GM13977 (cell line): ENCODE data around the gene TMEM178A.

Experiments used
- DNase-seq: peaks from one replicate; pipeline ENCODE4 v3.0.0; 2012; ENCODE audit warnings: low spot score
- in situ Hi-C: fragments of 300-500 bp; cut with MboI; formaldehyde crosslinking; loops from one replicate; pipeline ENCODE4 v1.12.0; 2022; ENCODE audit warnings: low sequenced_read_pairs, low pct_unique_long_range_greater_than_20kb, mixed read lengths, inconsistent platforms; ENCODE audit not compliant: unreplicated experiment
- TF ChIP-seq, protein P1 (sequence below): IDR thresholded peaks from 2 replicates; pipeline ENCODE4 v1.5.1; 2012; ENCODE audit warnings: mild to moderate bottlenecking, control low read depth; ENCODE audit not compliant: insufficient read depth; ENCODE audit errors: extremely low read depth, missing control alignments

TMEM178A gene

DNA sequence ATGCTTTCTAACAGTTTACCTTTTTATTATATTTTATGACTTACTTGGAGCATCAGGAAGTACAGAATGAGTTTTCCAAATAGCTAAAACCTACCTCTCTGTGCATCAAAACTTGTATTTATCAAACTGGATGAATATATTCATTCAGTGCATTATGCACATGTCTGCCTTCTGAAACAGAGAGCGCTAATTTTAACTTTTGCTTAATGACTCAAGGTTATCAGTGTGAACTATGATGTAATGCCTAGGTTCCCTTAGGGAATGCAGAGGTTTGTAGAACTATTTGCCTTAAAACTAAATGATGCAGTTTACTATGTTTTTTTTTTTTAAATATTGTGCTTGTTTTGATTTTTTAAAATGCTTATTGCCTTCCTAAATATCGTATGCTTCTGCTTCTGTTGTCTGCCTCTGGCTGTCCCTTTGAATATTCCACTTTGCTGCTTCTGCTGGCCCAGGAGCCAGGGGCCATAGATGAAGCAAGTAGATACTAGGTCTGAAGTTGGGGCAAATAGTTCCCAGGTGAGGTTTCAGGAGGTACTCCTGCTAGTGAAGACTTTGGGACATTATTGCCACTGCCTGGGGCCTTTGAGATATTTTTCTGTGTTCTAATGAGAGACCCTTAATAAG lies 16.5 kb downstream of the TMEM178A start:
- in situ Hi-C loops, result no loop called here
- TF ChIP-seq, protein P1, sequence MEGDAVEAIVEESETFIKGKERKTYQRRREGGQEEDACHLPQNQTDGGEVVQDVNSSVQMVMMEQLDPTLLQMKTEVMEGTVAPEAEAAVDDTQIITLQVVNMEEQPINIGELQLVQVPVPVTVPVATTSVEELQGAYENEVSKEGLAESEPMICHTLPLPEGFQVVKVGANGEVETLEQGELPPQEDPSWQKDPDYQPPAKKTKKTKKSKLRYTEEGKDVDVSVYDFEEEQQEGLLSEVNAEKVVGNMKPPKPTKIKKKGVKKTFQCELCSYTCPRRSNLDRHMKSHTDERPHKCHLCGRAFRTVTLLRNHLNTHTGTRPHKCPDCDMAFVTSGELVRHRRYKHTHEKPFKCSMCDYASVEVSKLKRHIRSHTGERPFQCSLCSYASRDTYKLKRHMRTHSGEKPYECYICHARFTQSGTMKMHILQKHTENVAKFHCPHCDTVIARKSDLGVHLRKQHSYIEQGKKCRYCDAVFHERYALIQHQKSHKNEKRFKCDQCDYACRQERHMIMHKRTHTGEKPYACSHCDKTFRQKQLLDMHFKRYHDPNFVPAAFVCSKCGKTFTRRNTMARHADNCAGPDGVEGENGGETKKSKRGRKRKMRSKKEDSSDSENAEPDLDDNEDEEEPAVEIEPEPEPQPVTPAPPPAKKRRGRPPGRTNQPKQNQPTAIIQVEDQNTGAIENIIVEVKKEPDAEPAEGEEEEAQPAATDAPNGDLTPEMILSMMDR, result no peak
- DNase-seq, result no peak

DNA sequence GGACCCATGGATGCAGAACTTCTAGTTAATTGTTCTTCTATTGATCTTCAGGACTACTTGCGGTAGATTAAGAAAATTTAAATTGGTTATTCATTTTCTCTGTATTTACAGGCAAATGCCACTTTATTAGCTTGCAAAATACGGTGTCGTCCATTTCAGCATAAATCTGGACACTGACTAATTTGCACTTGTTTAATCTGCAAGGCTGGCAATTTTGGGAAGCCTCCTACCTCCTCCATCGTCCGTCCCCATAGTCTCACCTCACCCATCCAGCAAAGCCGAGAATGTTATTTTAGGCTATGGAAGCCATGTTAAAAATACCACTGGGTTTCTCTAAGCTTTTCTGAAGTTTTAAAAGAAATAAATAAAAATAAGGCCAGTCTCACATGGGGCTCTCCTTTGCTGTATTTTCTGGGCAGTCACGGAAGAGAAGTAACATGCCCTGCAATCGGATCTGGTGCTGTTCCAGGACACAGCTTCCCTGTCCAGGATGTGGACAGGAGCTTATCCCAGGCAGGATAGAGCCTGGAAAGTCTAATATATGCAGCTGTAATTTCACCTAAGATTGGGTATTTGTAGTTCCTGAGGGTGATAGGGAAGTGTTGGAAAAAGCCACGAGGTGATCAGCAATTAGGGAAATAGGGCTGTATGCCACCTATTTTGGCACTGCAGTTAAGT lies 17.4 kb downstream of the TMEM178A start:
- in situ Hi-C loops, result no loop called here
- TF ChIP-seq, protein P1, result no peak
- DNase-seq, result no peak

GRCh38 chr2:39684464-39684863 lies 18.7 kb downstream of the TMEM178A start:
- in situ Hi-C loops, result no loop called here
- TF ChIP-seq, protein P1, result no peak
- DNase-seq, result no peak

GRCh38 chr2:39685126-39685525 lies 19.4 kb downstream of the TMEM178A start:
- in situ Hi-C loops, result no loop called here
- no peak for DNase-seq
- TF ChIP-seq, protein P1, result no peak

GRCh38 chr2:39686456-39686855 lies 20.7 kb downstream of the TMEM178A start:
- in situ Hi-C loops, result no loop called here
- no peak for DNase-seq
- TF ChIP-seq, protein P1, result no peak

DNA sequence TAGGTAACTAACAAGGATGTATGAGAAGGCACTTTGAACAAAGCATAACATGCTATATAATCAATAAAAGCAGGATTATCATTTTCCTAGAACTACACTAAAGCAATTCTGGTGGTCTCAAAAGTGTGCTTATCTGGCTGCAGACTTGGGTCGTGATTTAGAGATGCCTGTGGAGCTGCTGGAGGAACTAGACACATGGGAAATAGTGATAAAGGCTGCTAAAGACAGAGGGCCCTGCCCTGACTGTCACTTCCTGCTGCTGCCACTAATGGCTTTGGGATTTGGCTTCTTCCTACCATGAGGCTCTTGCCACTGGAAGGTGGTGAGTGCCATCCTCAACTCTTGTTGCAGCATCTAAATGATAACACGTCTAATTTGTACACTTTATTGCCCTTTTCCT lies 22.5 kb downstream of the TMEM178A start:
- TF ChIP-seq, protein P1, result no peak
- in situ Hi-C loops, result no loop called here
- no peak for DNase-seq
